Measurements from ENCODE around the gene C8A. TPM values are rescaled to one million over a fixed set of nuclear protein-coding genes. Genes with fewer than 3 reads are reported as not detected.

Gene C8A
- total and polyA plus RNA-seq, 2 of the 13 experiments (the other 11 are each of a cell fraction or from before 2014, with no cell fraction given) = 10.5 to 15.0 TPM

DNA sequence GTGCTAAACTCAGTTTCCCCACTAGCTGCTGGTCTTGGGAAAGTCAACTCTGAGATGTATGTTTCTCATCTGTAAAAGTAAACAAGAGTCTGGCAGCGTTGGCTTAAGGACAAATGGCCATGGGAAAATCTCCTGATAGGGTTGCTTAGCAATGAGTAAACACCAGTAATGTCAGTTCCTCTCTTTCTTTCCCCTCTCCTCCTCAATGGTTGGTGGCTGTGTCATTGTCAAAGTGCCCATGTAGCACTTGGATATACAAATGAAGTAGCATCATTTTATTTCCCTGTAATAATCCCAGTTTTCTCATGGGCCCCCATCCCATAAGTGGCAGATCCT lies 33.2 kb upstream of the C8A start:
- no peaks in the 10 kb centered on the region for H3K79me2 ChIP-seq (ENCODE audit: insufficient read depth, low read length)
- POLR2A ChIA-PET = no interaction called here
- H3K4me1 ChIP-seq (ENCODE audit: insufficient read depth, low read length) = peaks cover 65% of the 10 kb centered on the region
- no TSS peak for BruUV-seq (replicated peaks)
- intact Hi-C loops (cut with micrococcal nuclease; ENCODE audit: unreplicated experiment) = loop anchor here (1.0 to 5.0 kb wide), 3 partner anchors 18 to 234 kb away; no protein-coding TSS in a partner anchor
- ATAC-seq (no peak), DNase-seq (ENCODE audit: low spot score) (peak; percentile 58), FAIRE-seq (no peak)
- CTCF ChIA-PET (ENCODE audit: low intra/inter-chr PET ratio, low total read pairs) = interaction anchor here (1.1 to 2.0 kb wide), 2 partner anchors 18 to 63 kb away, joined by 3 to 6 read pairs; no protein-coding TSS in a partner anchor
- peak overlapping the region; percentile 99 for H3K4me2 ChIP-seq (ENCODE audit: low read depth, low read length)
- H3K9ac ChIP-seq (ENCODE audit: insufficient read depth, low read depth, low read length) = no peak overlapping the region
- 0% methylated on average over 1 of the region's 1 CpG for WGBS (ENCODE audit: low lambda C conversion rate)
- in situ Hi-C loops (cut with HindIII; ENCODE audit: extremely low pct_ligation_motif_present, low pct_unique_long_range_greater_than_20kb) = loop anchor here (5.0 kb wide), 1 partner anchor 64 kb away; no protein-coding TSS in a partner anchor
- H3K9me3 ChIP-seq (ENCODE audit: low read length) = no peaks in the 10 kb centered on the region
- peak overlapping the region in 1 of 3 experiments; percentile 32; a peak in 1 of 6 replicates for H3K4me3 ChIP-seq (replicated peaks in 1 of 3; ENCODE audit: insufficient read depth in 1 of 3, low read depth in 2 of 3, low read length in 3 of 3)
- H2AFZ ChIP-seq (ENCODE audit: low read length) = no peak overlapping the region
- no peaks in the 10 kb centered on the region for H4K20me1 ChIP-seq (ENCODE audit: insufficient read depth, low read length)
- no peaks in the 10 kb centered on the region for H3K36me3 ChIP-seq (replicated peaks in 1 of 2; ENCODE audit: control insufficient read depth in 1 of 2, insufficient read depth in 2 of 2, low read length in 2 of 2)
- no peaks in the 10 kb centered on the region for H3K27me3 ChIP-seq (ENCODE audit: control insufficient read depth in 1 of 2, insufficient read depth in 2 of 2, low read length in 2 of 2)
- peak overlapping the region; percentile 52 for H3K27ac ChIP-seq (ENCODE audit: extremely low read length, insufficient read depth, low read length)
- TF ChIP-seq TBX2 (CRISPR knock-in tag; IDR thresholded peaks at IDR 0.05; ENCODE audit: borderline replicate concordance) (0 out of 2 replicates have a peak, but pooled peaks have one; percentile 29), ZNF354B (CRISPR knock-in tag; IDR thresholded peaks at IDR 0.05) (0 out of 2 replicates have a peak, but pooled peaks have one; percentile 24), ZBTB20 (CRISPR knock-in tag; IDR thresholded peaks at IDR 0.05; ENCODE audit: borderline replicate concordance, low read depth) (peak; percentile 48; the same call in 1 of the 2 replicates), NKX3-1 (CRISPR knock-in tag; IDR thresholded peaks at IDR 0.05) (0 out of 2 replicates have a peak, but pooled peaks have one; percentile 29), FOXA3 (CRISPR knock-in tag; IDR thresholded peaks at IDR 0.05) (peak; percentile 61), ZEB1 (IDR thresholded peaks at IDR 0.05; ENCODE audit: insufficient replicate concordance, low read depth) (no peak), GPN1 (CRISPR knock-in tag; IDR thresholded peaks at IDR 0.05; ENCODE audit: borderline replicate concordance) (no peak), ZMYM3 (CRISPR knock-in tag; IDR thresholded peaks at IDR 0.05) (0 out of 2 replicates have a peak, but pooled peaks have one; percentile 4), SOX5 (CRISPR knock-in tag; IDR thresholded peaks at IDR 0.05; ENCODE audit: borderline replicate concordance) (no peak), ZNF382 (CRISPR knock-in tag; IDR thresholded peaks at IDR 0.05; ENCODE audit: borderline replicate concordance) (no peak), RFX3 (CRISPR knock-in tag; IDR thresholded peaks at IDR 0.05) (peak; percentile 62), FOXA1 (IDR thresholded peaks at IDR 0.05) (no peak), FOXA1 (CRISPR knock-in tag; IDR thresholded peaks at IDR 0.05) (peak; percentile 70), ZNF569 (CRISPR knock-in tag; IDR thresholded peaks at IDR 0.05; ENCODE audit: borderline replicate concordance) (no peak), MTA1 (CRISPR knock-in tag; IDR thresholded peaks at IDR 0.05; ENCODE audit: borderline replicate concordance) (0 out of 2 replicates have a peak, but pooled peaks have one; percentile 5), ZNF605 (CRISPR knock-in tag; IDR thresholded peaks at IDR 0.05) (no peak), ZNF788 (CRISPR knock-in tag; IDR thresholded peaks at IDR 0.05; ENCODE audit: borderline replicate concordance) (peak; percentile 54; the same call in 1 of the 2 replicates), PHF21A (CRISPR knock-in tag; IDR thresholded peaks at IDR 0.05) (0 out of 2 replicates have a peak, but pooled peaks have one; percentile 36), SAP130 (CRISPR knock-in tag; IDR thresholded peaks at IDR 0.05; ENCODE audit: low read depth) (peak; percentile 51; the same call in 1 of the 2 replicates), MAZ (IDR thresholded peaks at IDR 0.05; ENCODE audit: borderline replicate concordance, low read depth, low read length) (no peak), MAZ (CRISPR knock-in tag; IDR thresholded peaks at IDR 0.05; ENCODE audit: low read depth) (0 out of 2 replicates have a peak, but pooled peaks have one; percentile 23)
- TF ChIP-seq, protein P1, sequence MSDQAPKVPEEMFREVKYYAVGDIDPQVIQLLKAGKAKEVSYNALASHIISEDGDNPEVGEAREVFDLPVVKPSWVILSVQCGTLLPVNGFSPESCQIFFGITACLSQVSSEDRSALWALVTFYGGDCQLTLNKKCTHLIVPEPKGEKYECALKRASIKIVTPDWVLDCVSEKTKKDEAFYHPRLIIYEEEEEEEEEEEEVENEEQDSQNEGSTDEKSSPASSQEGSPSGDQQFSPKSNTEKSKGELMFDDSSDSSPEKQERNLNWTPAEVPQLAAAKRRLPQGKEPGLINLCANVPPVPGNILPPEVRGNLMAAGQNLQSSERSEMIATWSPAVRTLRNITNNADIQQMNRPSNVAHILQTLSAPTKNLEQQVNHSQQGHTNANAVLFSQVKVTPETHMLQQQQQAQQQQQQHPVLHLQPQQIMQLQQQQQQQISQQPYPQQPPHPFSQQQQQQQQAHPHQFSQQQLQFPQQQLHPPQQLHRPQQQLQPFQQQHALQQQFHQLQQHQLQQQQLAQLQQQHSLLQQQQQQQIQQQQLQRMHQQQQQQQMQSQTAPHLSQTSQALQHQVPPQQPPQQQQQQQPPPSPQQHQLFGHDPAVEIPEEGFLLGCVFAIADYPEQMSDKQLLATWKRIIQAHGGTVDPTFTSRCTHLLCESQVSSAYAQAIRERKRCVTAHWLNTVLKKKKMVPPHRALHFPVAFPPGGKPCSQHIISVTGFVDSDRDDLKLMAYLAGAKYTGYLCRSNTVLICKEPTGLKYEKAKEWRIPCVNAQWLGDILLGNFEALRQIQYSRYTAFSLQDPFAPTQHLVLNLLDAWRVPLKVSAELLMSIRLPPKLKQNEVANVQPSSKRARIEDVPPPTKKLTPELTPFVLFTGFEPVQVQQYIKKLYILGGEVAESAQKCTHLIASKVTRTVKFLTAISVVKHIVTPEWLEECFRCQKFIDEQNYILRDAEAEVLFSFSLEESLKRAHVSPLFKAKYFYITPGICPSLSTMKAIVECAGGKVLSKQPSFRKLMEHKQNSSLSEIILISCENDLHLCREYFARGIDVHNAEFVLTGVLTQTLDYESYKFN (CRISPR knock-in tag; conservative IDR thresholded peaks at IDR 0.05) = peak; percentile 10; the same call in 1 of the 2 replicates
- TF ChIP-seq, protein P2, sequence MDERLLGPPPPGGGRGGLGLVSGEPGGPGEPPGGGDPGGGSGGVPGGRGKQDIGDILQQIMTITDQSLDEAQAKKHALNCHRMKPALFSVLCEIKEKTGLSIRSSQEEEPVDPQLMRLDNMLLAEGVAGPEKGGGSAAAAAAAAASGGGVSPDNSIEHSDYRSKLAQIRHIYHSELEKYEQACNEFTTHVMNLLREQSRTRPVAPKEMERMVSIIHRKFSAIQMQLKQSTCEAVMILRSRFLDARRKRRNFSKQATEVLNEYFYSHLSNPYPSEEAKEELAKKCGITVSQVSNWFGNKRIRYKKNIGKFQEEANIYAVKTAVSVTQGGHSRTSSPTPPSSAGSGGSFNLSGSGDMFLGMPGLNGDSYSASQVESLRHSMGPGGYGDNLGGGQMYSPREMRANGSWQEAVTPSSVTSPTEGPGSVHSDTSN (CRISPR knock-in tag; IDR thresholded peaks at IDR 0.05) = 0 out of 2 replicates have a peak, but pooled peaks have one; percentile 1

Data from HepG2 (cell line).